Transverse colon (tissue), 4 donors: ENCODE results near the gene PEF1. TPM values are rescaled to one million over a fixed set of nuclear protein-coding genes. Genes with fewer than 3 reads are reported as not detected.

Experiments
- DNase-seq: peaks from one replicate; pipeline ENCODE4 v3.0.0-alpha.2; 2019
- H3K27ac ChIP-seq, 4 donors: fragments of 200-600 bp; sonication (generic); 2 replicates each; pipeline ENCODE4 v1.5.1; 2016 to 2018; ENCODE audit warnings: inconsistent platforms in 4 of 4
- H3K27me3 ChIP-seq: fragments of 200-600 bp; sonication (generic); 2 replicates; pipeline ENCODE4 v1.5.1; 2017; ENCODE audit warnings: inconsistent platforms
- H3K36me3 ChIP-seq, 4 donors: fragments of 200-600 bp; sonication (generic); 2 replicates each; pipeline ENCODE4 v1.5.1; 2017 to 2019; ENCODE audit warnings: inconsistent platforms in 4 of 4
- H3K4me1 ChIP-seq, 4 donors: fragments of 200-600 bp; sonication (generic); 2 replicates each; pipeline ENCODE4 v1.5.1; 2017 to 2020; ENCODE audit warnings: inconsistent platforms in 4 of 4
- H3K4me3 ChIP-seq, 4 donors: fragments of 200-600 bp; sonication (generic); 1 replicate in 1 of 4; 2 replicates in 3 of 4; pipeline versions ENCODE4 v1.5.1 to v1.6.1; 2017 to 2019; ENCODE audit warnings: inconsistent platforms in 4 of 4
- H3K9me3 ChIP-seq, 2 donors: fragments of 200-600 bp; sonication (generic); 2 replicates each; pipeline ENCODE4 v1.5.1; 2017 to 2019; ENCODE audit warnings: inconsistent platforms in 2 of 2
- CTCF ChIP-seq, 5 experiments: fragments of 200-600 bp in 3 of 5; fragments of 450-650 bp in 2 of 5; sonication (generic) in 3 of 5; IDR thresholded peaks; 1 replicate in 2 of 5; 2 replicates in 3 of 5; pipeline ENCODE4 v1.5.1; 2016 to 2017; ENCODE audit warnings: antibody characterized with exemption in 5 of 5, inconsistent platforms in 3 of 5, mild to moderate bottlenecking in 2 of 5, moderate library complexity in 1 of 5
- EP300 ChIP-seq: sonication (generic); formaldehyde crosslinking; IDR thresholded peaks from one replicate; pipeline ENCODE4 v1.6.1; 2017; ENCODE audit warnings: antibody characterized with exemption, low read depth
- POLR2A ChIP-seq: fragments of 450-650 bp; IDR thresholded peaks from one replicate; pipeline ENCODE4 v1.6.1; 2016; ENCODE audit warnings: antibody characterized with exemption, mild to moderate bottlenecking, moderate library complexity
- POLR2AphosphoS5 ChIP-seq, 3 donors: sonication (generic); formaldehyde crosslinking; IDR thresholded peaks; one replicate each; pipeline ENCODE4 v1.6.1; 2016; ENCODE audit warnings: antibody characterized with exemption in 3 of 3
- WGBS, 2 donors: methylation state at CpG; one replicate each; pipeline ENCODE4 v1.1.5; 2018; ENCODE audit warnings: low coverage in 1 of 2; 5-methylcytosine and 5-hydroxymethylcytosine counted together
- in situ Hi-C, 4 donors: fragments of 200-750 bp; cut with MboI; loops; one replicate each; pipeline versions ENCODE4 v1.15.0 to v1.15.1; 2017; ENCODE audit warnings: low sequenced_read_pairs in 3 of 4, low pct_ligation_motif_present in 1 of 4, low pct_unique_long_range_greater_than_20kb in 1 of 4
- intact Hi-C: fragments of 100-400 bp; cut with DNase I; formaldehyde crosslinking; loops from one replicate; pipeline ENCODE4 v1.15.1; 2023; ENCODE audit warnings: low total_unique reads
- total RNA-seq, 4 donors: library from RNA; depleted of rRNA; stranded (reverse); fragments of >200 nt; gene quantifications; one replicate each; pipeline ENCODE4 v1.1.0, GENCODE V29; 2016

Gene PEF1
- 10 to 100 TPM; 12.3 to 61.7 (median 49.9) TPM for total RNA-seq

- Histone ChIP-seq H3K9me3 (no peaks in the 10 kb centered on the region), H3K27ac (peak within 1 kb of the TSS; percentile 93 to 98 (median 96)), H3K4me1 (peaks cover 8 to 32% (median 13%) of the 10 kb centered on the region in 4 donors), H3K36me3 (no peaks in the 10 kb centered on the region), H3K27me3 (no peaks in the 10 kb centered on the region), H3K4me3 (peak within 1 kb of the TSS; percentile 79 to 97 (median 84))
- TF ChIP-seq POLR2AphosphoS5 (IDR thresholded peaks at IDR 0.05) (peak; percentile 49 to 87 (median 87)), POLR2A (peak; percentile 83), EP300 (no peak), CTCF (IDR thresholded peaks at IDR 0.05) (peak in 1 of 5 experiments; percentile 21)
- DNase-seq, result peak; percentile 99
- 1% methylated on average over 38 of the region's 56 CpGs; no CpG with 5 or more reads in 1 of the 2 donors for WGBS, 2 donors
- in situ Hi-C loops (no loop called here), intact Hi-C loops (no loop called here)
These were observed at the start of gene PEF1 for GRCh38 chr1:31644560-31645273. PEF1 (minus strand) TSS chr1:31644876; CDS start chr1:31644864, 12 bp downstream.

GRCh38 chr1:31693231-31693630 lies 48.6 kb upstream of the PEF1 start:
- peaks cover 0 to 8% (median 3%) of the 10 kb centered on the region in 4 donors for H3K4me1 ChIP-seq
- in situ Hi-C loops (no loop called here), intact Hi-C loops (no loop called here)
- H3K4me3 ChIP-seq, result no peak overlapping the region
- WGBS, 2 donors, result 86% methylated on average over 10 of the region's 10 CpGs; no CpG with 5 or more reads in 1 of the 2 donors
- no peaks in the 10 kb centered on the region for H3K36me3 ChIP-seq
- no peak for DNase-seq
- no peak overlapping the region for H3K27ac ChIP-seq
- no peak for TF ChIP-seq POLR2AphosphoS5 (IDR thresholded peaks at IDR 0.05)
- TF ChIP-seq EP300, result no peak
- no peak for TF ChIP-seq POLR2A
- no peak for TF ChIP-seq CTCF (IDR thresholded peaks at IDR 0.05)
- H3K27me3 ChIP-seq, result no peaks in the 10 kb centered on the region
- H3K9me3 ChIP-seq, result no peaks in the 10 kb centered on the region

- whole genome bisulfite sequencing, 2 donors, result 84% methylated on average over 10 of the region's 11 CpGs; no CpG with 5 or more reads in 1 of the 2 donors
- in situ Hi-C loops (no loop called here), intact Hi-C loops (no loop called here)
- Histone ChIP-seq H3K27ac (no peak overlapping the region), H3K27me3 (no peaks in the 10 kb centered on the region), H3K9me3 (no peaks in the 10 kb centered on the region), H3K4me1 (peaks cover 0 to 14% (median 8%) of the 10 kb centered on the region in 4 donors), H3K4me3 (no peak overlapping the region), H3K36me3 (no peaks in the 10 kb centered on the region)
- DNase-seq, result no peak
- TF ChIP-seq POLR2A, result no peak
- no peak for TF ChIP-seq POLR2AphosphoS5 (IDR thresholded peaks at IDR 0.05)
- no peak for TF ChIP-seq EP300
- no peak for TF ChIP-seq CTCF (IDR thresholded peaks at IDR 0.05)
These were observed 47.3 kb upstream of the PEF1 start for GRCh38 chr1:31691951-31692350.

GRCh38 chr1:31691446-31691845 lies 46.8 kb upstream of the PEF1 start:
- no peak for DNase-seq
- intact Hi-C loops (no loop called here), in situ Hi-C loops (no loop called here)
- 78% methylated on average over 4 of the region's 4 CpGs; no CpG with 5 or more reads in 1 of the 2 donors for WGBS, 2 donors
- Histone ChIP-seq H3K36me3 (no peaks in the 10 kb centered on the region), H3K27me3 (no peaks in the 10 kb centered on the region), H3K9me3 (no peaks in the 10 kb centered on the region), H3K27ac (no peak overlapping the region), H3K4me1 (peaks cover 0 to 14% (median 8%) of the 10 kb centered on the region in 4 donors), H3K4me3 (no peak overlapping the region)
- TF ChIP-seq POLR2AphosphoS5 (IDR thresholded peaks at IDR 0.05) (no peak), POLR2A (no peak), CTCF (IDR thresholded peaks at IDR 0.05) (no peak), EP300 (no peak)
